Esophagus squamous epithelium (tissue), 4 donors: ENCODE measurements around the gene COL4A2.

Source experiments
- POLR2A ChIP-seq, 4 donors: fragments of 450-650 bp; IDR thresholded peaks; one replicate each; pipeline ENCODE4 v1.6.1; 2017; ENCODE audit warnings: antibody characterized with exemption in 4 of 4, mild to moderate bottlenecking in 4 of 4, moderate library complexity in 3 of 4
- TF ChIP-seq, protein P1 (sequence below), 6 experiments: fragments of 450-650 bp in 4 of 6; fragments of 200-600 bp in 2 of 6; sonication (generic) in 2 of 6; IDR thresholded peaks; one replicate each; pipeline ENCODE4 v1.5.1; 2016 to 2019; ENCODE audit warnings: antibody characterized with exemption in 6 of 6, mild to moderate bottlenecking in 4 of 6, moderate library complexity in 4 of 6

GRCh38 chr13:110277357-110277975, 29.6 kb upstream of the COL4A2 start:
- TF ChIP-seq, protein P1, sequence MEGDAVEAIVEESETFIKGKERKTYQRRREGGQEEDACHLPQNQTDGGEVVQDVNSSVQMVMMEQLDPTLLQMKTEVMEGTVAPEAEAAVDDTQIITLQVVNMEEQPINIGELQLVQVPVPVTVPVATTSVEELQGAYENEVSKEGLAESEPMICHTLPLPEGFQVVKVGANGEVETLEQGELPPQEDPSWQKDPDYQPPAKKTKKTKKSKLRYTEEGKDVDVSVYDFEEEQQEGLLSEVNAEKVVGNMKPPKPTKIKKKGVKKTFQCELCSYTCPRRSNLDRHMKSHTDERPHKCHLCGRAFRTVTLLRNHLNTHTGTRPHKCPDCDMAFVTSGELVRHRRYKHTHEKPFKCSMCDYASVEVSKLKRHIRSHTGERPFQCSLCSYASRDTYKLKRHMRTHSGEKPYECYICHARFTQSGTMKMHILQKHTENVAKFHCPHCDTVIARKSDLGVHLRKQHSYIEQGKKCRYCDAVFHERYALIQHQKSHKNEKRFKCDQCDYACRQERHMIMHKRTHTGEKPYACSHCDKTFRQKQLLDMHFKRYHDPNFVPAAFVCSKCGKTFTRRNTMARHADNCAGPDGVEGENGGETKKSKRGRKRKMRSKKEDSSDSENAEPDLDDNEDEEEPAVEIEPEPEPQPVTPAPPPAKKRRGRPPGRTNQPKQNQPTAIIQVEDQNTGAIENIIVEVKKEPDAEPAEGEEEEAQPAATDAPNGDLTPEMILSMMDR (IDR thresholded peaks at IDR 0.05) = no peak
- no peak for TF ChIP-seq POLR2A (IDR thresholded peaks at IDR 0.05)
